ENCODE results near the gene PFKP.

The PFKP gene

GRCh38 chr10:3122034-3122433 lies 54.7 kb downstream of the PFKP start:
- DNase-seq: no peak

- DNase-seq: no peak
Measured at GRCh38 chr10:3122486-3123205, 55.3 kb downstream of the PFKP start.

GRCh38 chr10:3123571-3124411 lies 56.4 kb downstream of the PFKP start:
- no peak for DNase-seq

GRCh38 chr10:3124412-3125175 lies 57.2 kb downstream of the PFKP start:
- no peak for DNase-seq

- DNase-seq: no peak
Measured at GRCh38 chr10:3125527-3126170, 58.3 kb downstream of the PFKP start.

GRCh38 chr10:3126249-3126648 lies 58.9 kb downstream of the PFKP start:
- DNase-seq: no peak

GRCh38 chr10:3126741-3127346 lies 59.5 kb downstream of the PFKP start:
- no peak for DNase-seq

- no peak for DNase-seq
Measured at GRCh38 chr10:3127921-3128320, 60.6 kb downstream of the PFKP start.

- DNase-seq: no peak
Measured at GRCh38 chr10:3128379-3129130, 61.2 kb downstream of the PFKP start.

- no peak for DNase-seq
Measured at GRCh38 chr10:3129581-3130340, 62.4 kb downstream of the PFKP start.

- no peak for DNase-seq
Measured at GRCh38 chr10:3131098-3131497, 63.8 kb downstream of the PFKP start.

GRCh38 chr10:3132036-3133025 lies 65.0 kb downstream of the PFKP start:
- DNase-seq: no peak

GRCh38 chr10:3133948-3134347 lies 66.6 kb downstream of the PFKP start:
- DNase-seq: no peak

- DNase-seq: no peak
Measured at GRCh38 chr10:3135006-3135405, 67.7 kb downstream of the PFKP start.

- DNase-seq: no peak
Measured at GRCh38 chr10:3136336-3136735, 69.0 kb downstream of the PFKP start.

GRCh38 chr10:3136763-3137611 lies 69.6 kb downstream of the PFKP start:
- DNase-seq: no peak

GRCh38 chr10:3137958-3138726 lies 70.8 kb downstream of the PFKP start:
- no peak for DNase-seq

Measured in NCI-H226 (cell line).